ENCODE data around the gene ASIC4.

Gene ASIC4

GRCh38 chr2:219559156-219559915 lies 45.1 kb downstream of the ASIC4 start:
- in situ Hi-C loops (cut with MboI; ENCODE audit: low pct_unique_long_range_greater_than_20kb, low sequenced_read_pairs) = no loop called here

DNA sequence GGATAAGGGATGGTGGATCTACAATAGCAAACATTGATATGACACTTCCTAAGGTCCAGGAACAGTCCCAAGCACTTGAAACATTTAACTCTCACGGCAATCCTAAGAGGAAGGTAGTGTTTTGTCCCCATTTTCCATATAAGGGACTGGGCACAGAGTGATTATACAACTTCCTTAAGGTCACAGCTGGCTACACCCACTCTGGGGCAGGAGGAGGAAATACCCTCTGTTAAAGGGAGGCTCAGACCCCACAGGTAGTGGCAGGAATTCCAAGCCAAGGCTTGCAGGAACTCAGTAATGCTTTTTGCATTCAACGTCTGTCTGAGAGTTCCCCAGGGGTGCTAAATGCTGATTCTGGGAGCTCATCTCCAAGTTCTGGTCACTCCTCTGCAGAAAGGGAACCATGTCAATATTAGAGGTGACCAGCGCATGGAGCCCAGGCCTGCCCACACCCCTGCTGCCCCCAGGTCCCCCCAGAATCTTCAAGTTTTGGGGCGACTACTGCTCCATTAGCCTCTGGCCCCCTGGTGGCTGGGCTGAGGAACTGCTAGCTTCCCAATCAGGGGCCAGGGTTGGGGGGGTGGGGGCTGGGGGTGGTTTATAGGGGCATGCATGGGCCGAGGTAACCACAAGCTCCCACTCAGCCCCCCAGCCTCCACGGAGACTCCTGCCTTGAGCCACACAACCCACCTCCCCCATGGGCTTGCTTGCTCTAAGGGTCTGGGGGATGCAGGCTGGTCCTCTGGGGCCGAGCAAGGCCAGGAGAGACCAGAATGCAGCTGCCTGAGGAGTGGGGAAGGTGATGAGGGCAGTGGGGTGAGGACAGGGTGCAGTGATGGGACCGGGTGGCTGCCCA lies 46.0 kb downstream of the ASIC4 start:
- in situ Hi-C loops (cut with MboI; ENCODE audit: low pct_unique_long_range_greater_than_20kb, low sequenced_read_pairs) = no loop called here
- DNase-seq = peak; percentile 16

More at GRCh38 chr2:219559156-219559915, 45.1 kb downstream of the ASIC4 start:
- DNase-seq = no peak

DNA sequence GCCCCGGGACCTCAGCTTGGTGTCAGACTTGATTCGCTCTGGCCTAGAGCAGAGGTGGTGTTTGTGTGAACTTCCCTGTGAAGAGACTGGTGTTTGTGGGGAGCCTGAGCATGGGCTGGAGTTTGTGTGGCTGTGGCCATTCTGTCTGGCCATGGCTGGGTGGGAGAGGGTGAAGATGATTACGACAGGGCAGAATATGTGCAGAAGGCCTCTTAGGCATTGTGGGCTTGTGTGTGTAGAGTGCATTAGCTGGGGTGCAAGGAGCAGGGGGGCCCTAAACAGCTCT lies 46.6 kb downstream of the ASIC4 start:
- no peak for DNase-seq
- in situ Hi-C loops (cut with MboI; ENCODE audit: low pct_unique_long_range_greater_than_20kb, low sequenced_read_pairs) = no loop called here

- DNase-seq = no peak
- in situ Hi-C loops (cut with MboI; ENCODE audit: low pct_unique_long_range_greater_than_20kb, low sequenced_read_pairs) = no loop called here
Observed at GRCh38 chr2:219561179-219562048, 47.1 kb downstream of the ASIC4 start.

DNA sequence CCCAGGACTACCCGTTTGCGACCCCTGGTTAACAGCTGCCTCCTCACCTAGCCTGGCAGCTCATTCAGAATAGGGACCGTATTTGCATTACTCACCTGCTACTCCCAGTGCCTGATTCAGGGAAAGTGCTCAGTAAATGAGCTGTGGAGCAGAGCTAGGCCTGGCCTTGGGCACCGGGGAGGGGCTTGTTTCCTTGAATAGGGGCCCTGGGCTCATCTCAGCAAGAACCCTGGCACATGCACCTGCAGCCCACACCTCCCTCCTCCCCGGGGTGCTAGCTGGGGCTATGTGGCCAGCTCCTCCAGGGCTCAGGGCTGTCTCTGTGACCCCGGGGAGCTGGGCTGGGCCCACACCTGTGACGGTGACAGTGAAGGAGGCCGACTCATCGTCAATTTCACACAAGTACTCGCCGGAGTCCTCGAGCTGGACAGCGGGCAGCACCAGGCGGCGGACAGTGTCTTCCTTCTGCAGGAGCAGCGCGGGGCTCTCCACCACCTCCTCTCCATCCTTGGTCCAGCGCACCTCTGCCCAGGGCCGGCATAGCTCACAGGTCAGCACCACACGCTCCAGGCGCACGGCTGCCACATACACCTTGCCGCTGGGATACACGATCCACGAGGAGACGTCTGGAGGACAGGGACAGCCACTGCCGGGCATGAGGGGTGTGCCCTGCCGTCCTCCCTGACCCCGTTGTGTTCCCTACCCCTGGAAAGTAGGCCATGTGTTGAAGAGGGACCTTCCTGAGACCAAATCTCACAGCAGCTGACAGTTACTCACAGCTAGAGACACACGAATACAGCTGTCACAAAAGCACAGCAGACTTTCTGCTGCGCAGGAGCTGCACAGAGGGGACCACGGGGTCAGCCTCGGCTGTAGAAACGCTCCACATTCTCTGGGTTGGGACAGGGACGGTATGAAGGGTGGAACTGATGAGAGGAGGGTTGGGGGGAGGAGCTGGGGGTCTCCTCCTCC lies 48.1 kb downstream of the ASIC4 start:
- in situ Hi-C loops (cut with MboI; ENCODE audit: low pct_unique_long_range_greater_than_20kb, low sequenced_read_pairs) = no loop called here
- no peak for DNase-seq

GRCh38 chr2:219563271-219563928 lies 49.1 kb downstream of the ASIC4 start:
- DNase-seq = no peak
- in situ Hi-C loops (cut with MboI; ENCODE audit: low pct_unique_long_range_greater_than_20kb, low sequenced_read_pairs) = no loop called here

DNA sequence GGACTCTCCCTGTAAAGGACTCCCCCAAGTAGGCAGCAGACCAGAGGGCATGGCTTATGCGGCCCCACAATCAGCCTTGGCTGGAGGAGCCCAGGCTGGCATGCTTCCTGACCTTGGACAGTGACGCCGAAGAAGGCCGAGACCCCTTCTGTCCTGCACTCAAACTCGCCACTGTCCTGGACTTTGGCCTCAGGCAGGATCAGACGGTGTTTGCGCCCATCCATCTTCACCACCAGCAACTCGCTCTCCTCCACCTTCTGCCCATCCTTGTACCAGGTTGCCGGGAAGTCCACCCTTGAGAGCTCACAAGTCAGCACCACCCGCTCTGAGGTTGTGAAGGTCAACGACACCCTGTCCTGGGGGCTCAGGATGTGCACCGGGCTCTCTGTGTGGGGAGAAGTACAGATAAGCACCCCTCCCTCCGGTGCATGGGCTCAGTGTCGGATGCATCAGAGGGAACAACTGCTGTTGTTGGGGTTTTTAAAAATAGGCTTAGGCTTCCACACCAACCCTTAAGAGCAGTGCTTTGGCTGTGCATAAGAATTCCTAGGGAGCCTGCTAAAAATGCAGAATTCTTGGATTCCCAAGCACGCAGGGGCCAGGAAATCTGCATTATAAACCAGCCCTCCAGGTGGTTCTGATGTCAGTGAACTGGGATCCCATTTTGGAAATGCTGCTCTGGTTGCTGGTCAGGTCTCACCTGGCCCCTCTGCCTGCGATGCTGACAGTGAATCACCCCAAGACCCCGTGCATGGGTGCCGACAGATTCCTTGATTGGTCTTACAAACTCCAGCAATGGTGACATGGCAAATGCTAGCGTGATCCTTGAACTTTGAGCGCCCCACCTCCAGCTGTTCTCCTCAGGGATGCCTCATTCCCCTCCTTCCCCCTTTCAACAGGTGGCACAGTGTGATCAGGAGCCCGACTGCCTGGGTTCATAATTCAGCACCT lies 51.1 kb downstream of the ASIC4 start:
- in situ Hi-C loops (cut with MboI; ENCODE audit: low pct_unique_long_range_greater_than_20kb, low sequenced_read_pairs) = no loop called here
- DNase-seq = no peak

- DNase-seq = no peak
Observed at GRCh38 chr2:219566640-219567039, 52.4 kb downstream of the ASIC4 start.

DNA sequence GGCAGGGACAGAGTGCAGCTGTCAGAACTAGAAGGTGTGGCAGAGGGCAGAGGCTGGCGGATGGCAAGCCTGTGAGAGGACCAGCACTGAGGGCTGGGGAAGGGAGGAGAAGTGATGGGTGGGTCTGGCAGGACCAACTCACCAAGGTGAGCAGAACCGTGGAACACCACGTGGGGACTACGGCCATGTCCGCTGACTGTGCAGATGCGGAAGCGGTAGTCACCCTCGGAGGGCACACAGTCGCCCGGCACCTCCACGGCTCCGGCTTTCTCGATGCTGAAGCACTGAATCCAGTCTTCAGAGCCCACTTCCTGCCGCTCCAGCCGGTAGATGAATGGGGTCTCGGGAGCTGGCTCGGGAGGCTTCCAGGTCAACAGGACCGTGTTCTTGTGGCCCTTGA lies 52.8 kb downstream of the ASIC4 start:
- in situ Hi-C loops (cut with MboI; ENCODE audit: low pct_unique_long_range_greater_than_20kb, low sequenced_read_pairs) = no loop called here
- DNase-seq = no peak

More at GRCh38 chr2:219566640-219567039, 52.4 kb downstream of the ASIC4 start:
- in situ Hi-C loops (cut with MboI; ENCODE audit: low pct_unique_long_range_greater_than_20kb, low sequenced_read_pairs) = no loop called here

DNA sequence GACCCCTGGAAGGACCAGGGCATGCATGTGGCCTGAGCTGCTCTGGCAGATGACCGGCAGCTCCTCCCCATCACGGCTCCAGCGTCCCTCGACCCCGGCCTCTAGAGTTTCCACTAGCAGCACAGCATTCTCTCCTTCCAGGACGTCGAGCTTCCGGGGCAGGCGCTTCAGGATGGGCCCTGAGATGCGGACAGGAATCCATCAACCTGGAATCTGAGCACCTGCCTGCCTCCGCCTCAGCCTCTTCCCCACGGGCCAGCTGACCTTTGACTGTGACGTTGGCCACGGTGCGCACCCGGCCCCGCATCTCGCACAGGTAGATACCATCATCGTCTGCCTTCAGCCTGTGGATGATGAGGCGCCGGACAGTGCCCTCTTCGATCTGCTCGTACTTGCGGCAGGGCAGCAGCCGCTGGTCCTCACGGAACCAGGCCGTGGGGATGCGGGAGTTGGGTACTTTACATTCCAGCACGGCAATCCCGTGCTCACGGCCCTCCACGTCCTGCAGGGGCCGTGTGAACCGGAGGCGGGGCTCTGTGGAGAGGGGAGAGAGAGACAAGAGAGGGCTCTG lies 53.6 kb downstream of the ASIC4 start:
- in situ Hi-C loops (cut with MboI; ENCODE audit: low pct_unique_long_range_greater_than_20kb, low sequenced_read_pairs) = no loop called here
- DNase-seq = no peak

DNA sequence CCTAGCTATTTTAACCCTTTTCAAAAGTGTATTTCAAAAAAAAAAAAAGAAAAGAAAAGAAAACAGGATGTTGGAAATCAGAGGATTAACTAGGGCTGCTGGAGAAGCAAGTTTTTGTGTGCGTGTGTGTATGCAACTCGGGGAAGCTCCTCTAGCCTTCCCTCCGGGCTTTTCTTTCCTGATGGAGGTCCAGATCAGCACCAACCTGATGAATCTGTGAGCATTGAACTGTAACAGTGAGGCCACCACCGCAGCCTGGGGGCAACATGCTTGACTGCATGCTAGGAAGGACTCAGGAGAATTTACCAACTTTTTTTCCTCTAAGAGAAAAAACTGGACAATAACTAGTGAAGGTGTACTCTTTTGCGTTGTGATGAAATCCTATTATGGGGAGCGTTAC lies 54.8 kb downstream of the ASIC4 start:
- in situ Hi-C loops (cut with MboI; ENCODE audit: low pct_unique_long_range_greater_than_20kb, low sequenced_read_pairs) = no loop called here
- DNase-seq = no peak

- in situ Hi-C loops (cut with MboI; ENCODE audit: low pct_unique_long_range_greater_than_20kb, low sequenced_read_pairs) = no loop called here
- no peak for DNase-seq
Observed at GRCh38 chr2:219569635-219570034, 55.4 kb downstream of the ASIC4 start.

- in situ Hi-C loops (cut with MboI; ENCODE audit: low pct_unique_long_range_greater_than_20kb, low sequenced_read_pairs) = no loop called here
- DNase-seq = peak; percentile 23
Observed at GRCh38 chr2:219570194-219570923, 56.1 kb downstream of the ASIC4 start.

DNA sequence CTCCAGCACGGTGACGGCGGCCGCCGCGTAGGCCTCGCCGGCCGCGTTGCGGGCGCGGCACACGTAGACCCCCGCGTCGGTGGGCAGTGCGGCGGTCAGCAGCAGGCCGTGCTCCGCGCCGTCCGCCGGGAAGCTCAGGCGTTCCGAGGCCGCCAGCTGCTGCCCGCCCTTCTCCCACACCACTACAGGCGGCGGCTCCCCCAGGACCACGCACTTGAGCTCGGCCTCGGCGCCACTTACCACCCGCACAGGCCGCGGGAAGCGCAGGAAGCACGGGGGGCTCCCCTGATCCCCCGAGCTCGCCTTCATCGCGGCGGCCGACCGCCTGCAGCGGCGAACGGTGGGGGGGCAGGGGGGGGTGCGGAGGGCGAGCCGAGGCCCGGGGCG lies 56.6 kb downstream of the ASIC4 start:
- in situ Hi-C loops (cut with MboI; ENCODE audit: low pct_unique_long_range_greater_than_20kb, low sequenced_read_pairs) = no loop called here
- DNase-seq = no peak

- in situ Hi-C loops (cut with MboI; ENCODE audit: low pct_unique_long_range_greater_than_20kb, low sequenced_read_pairs) = no loop called here
- peak; percentile 75 for DNase-seq
Observed at GRCh38 chr2:219571311-219572236, 57.3 kb downstream of the ASIC4 start, which contains the start of gene OBSL1. OBSL1 (minus strand) TSS chr2:219571539; CDS start chr2:219571232, 307 bp downstream.

Measured in KBM-7 (cell line).